ENCODE data around the gene RIIAD1. TPM values are rescaled to one million over a fixed set of nuclear protein-coding genes. Genes with fewer than 3 reads are reported as not detected.

The RIIAD1 gene
- polyA plus RNA-seq, 3 donors, result not detected

- no peak overlapping the region for H3K27ac Mint-ChIP-seq
- DNase-seq, result no peak
- peaks cover 23% of the 10 kb centered on the region for H3K4me1 Mint-ChIP-seq
- no peaks in the 10 kb centered on the region for H3K9me3 Mint-ChIP-seq
- peaks cover 2% of the 10 kb centered on the region for H4K20me1 ChIP-seq (ENCODE audit: insufficient read depth, low read length)
- H3K36me3 ChIP-seq (replicated peaks in 1 of 2; ENCODE audit: control insufficient read depth in 1 of 2, insufficient read depth in 2 of 2, low read length in 2 of 2), result peaks cover 62 to 82% of the 10 kb centered on the region in 2 donors
- H3K27me3 ChIP-seq (ENCODE audit: control insufficient read depth in 2 of 2, insufficient read depth in 2 of 2, low read length in 2 of 2), result no peaks in the 10 kb centered on the region
- intact Hi-C loops (cut with micrococcal nuclease), result no loop called here
- H3K9me3 ChIP-seq (replicated peaks in 1 of 2; ENCODE audit: control insufficient read depth in 1 of 2, insufficient read depth in 1 of 2, low read length in 2 of 2), result no peaks in the 10 kb centered on the region
- no peak for TF ChIP-seq CTCF (IDR thresholded peaks at IDR 0.05)
- peaks cover 66 to 70% of the 10 kb centered on the region in 2 donors for H3K36me3 Mint-ChIP-seq
- H3K9ac ChIP-seq (ENCODE audit: insufficient read depth, low read length, poor library complexity, severe bottlenecking), result no peak overlapping the region
- H3K4me3 ChIP-seq (replicated peaks in 1 of 3; ENCODE audit: low read depth in 2 of 3, low read length in 3 of 3), result no peak overlapping the region
- no peak overlapping the region for H2AFZ ChIP-seq (ENCODE audit: insufficient read depth, low read depth, low read length, poor library complexity, severe bottlenecking)
- no peak overlapping the region for H3K4me3 Mint-ChIP-seq
- H3K27ac ChIP-seq (ENCODE audit: low read depth in 1 of 2, low read length in 2 of 2), result no peak overlapping the region
- no peaks in the 10 kb centered on the region for H3K79me2 ChIP-seq (ENCODE audit: insufficient read depth, low read length)
- WGBS (ENCODE audit: insufficient coverage), result no CpG with 5 or more reads among the region's 2 CpGs
- H3K4me1 ChIP-seq (ENCODE audit: control insufficient read depth in 1 of 2, insufficient read depth in 2 of 2, low read length in 2 of 2), result peaks cover 16 to 18% of the 10 kb centered on the region in 2 donors
- H3K27me3 Mint-ChIP-seq (ENCODE audit: low read depth in 3 of 3), result no peaks in the 10 kb centered on the region
- no peak overlapping the region for H3K4me2 ChIP-seq (replicated peaks; ENCODE audit: extremely low read depth, low read length, poor library complexity, severe bottlenecking)
Observed at GRCh38 chr1:151684128-151684527, 37.2 kb upstream of the RIIAD1 start.

GRCh38 chr1:151686561-151686960, 34.8 kb upstream of the RIIAD1 start:
- peaks cover 0 to 2% (median 0%) of the 10 kb centered on the region in 7 donors for H3K9me3 Mint-ChIP-seq
- peaks cover 19% of the 10 kb centered on the region for H3K4me1 Mint-ChIP-seq
- H3K4me1 ChIP-seq (ENCODE audit: control insufficient read depth in 1 of 2, insufficient read depth in 2 of 2, low read length in 2 of 2), result peaks cover 14 to 15% of the 10 kb centered on the region in 2 donors
- no peaks in the 10 kb centered on the region for H3K79me2 ChIP-seq (ENCODE audit: insufficient read depth, low read length)
- intact Hi-C loops (cut with micrococcal nuclease), result no loop called here
- DNase-seq, result no peak
- no peak overlapping the region for H3K4me2 ChIP-seq (replicated peaks; ENCODE audit: extremely low read depth, low read length, poor library complexity, severe bottlenecking)
- no peak overlapping the region for H2AFZ ChIP-seq (ENCODE audit: insufficient read depth, low read depth, low read length, poor library complexity, severe bottlenecking)
- H3K27me3 Mint-ChIP-seq (ENCODE audit: low read depth in 3 of 3), result no peaks in the 10 kb centered on the region
- H3K27ac ChIP-seq (ENCODE audit: low read depth in 1 of 2, low read length in 2 of 2), result peak overlapping the region in 1 of 2 donors; percentile 37
- no peaks in the 10 kb centered on the region for H3K9me3 ChIP-seq (replicated peaks in 1 of 2; ENCODE audit: control insufficient read depth in 1 of 2, insufficient read depth in 1 of 2, low read length in 2 of 2)
- peaks cover 57 to 73% of the 10 kb centered on the region in 2 donors for H3K36me3 Mint-ChIP-seq
- WGBS (ENCODE audit: insufficient coverage), result 100% methylated on average over 1 of the region's 2 CpGs
- no peaks in the 10 kb centered on the region for H3K27me3 ChIP-seq (ENCODE audit: control insufficient read depth in 2 of 2, insufficient read depth in 2 of 2, low read length in 2 of 2)
- H3K36me3 ChIP-seq (replicated peaks in 1 of 2; ENCODE audit: control insufficient read depth in 1 of 2, insufficient read depth in 2 of 2, low read length in 2 of 2), result peaks cover 56 to 84% of the 10 kb centered on the region in 2 donors
- no peak for TF ChIP-seq CTCF (IDR thresholded peaks at IDR 0.05)
- no peaks in the 10 kb centered on the region for H4K20me1 ChIP-seq (ENCODE audit: insufficient read depth, low read length)
- H3K4me3 Mint-ChIP-seq, result no peak overlapping the region
- no peak overlapping the region for H3K27ac Mint-ChIP-seq
- no peak overlapping the region for H3K4me3 ChIP-seq (replicated peaks in 1 of 3; ENCODE audit: low read depth in 2 of 3, low read length in 3 of 3)
- H3K9ac ChIP-seq (ENCODE audit: insufficient read depth, low read length, poor library complexity, severe bottlenecking), result no peak overlapping the region

Data from CD14-positive monocyte (primary cell).